NAMALWA (cell line): ENCODE measurements around the gene PIP5K1A.
A peak's percentile ranks its signal among the peaks of the same experiment; 100 is the strongest.

Experiments
- DNase-seq: peaks from one replicate; pipeline ENCODE4 v3.0.0-alpha.2; 2015; ENCODE audit warnings: low spot score

PIP5K1A gene

DNA sequence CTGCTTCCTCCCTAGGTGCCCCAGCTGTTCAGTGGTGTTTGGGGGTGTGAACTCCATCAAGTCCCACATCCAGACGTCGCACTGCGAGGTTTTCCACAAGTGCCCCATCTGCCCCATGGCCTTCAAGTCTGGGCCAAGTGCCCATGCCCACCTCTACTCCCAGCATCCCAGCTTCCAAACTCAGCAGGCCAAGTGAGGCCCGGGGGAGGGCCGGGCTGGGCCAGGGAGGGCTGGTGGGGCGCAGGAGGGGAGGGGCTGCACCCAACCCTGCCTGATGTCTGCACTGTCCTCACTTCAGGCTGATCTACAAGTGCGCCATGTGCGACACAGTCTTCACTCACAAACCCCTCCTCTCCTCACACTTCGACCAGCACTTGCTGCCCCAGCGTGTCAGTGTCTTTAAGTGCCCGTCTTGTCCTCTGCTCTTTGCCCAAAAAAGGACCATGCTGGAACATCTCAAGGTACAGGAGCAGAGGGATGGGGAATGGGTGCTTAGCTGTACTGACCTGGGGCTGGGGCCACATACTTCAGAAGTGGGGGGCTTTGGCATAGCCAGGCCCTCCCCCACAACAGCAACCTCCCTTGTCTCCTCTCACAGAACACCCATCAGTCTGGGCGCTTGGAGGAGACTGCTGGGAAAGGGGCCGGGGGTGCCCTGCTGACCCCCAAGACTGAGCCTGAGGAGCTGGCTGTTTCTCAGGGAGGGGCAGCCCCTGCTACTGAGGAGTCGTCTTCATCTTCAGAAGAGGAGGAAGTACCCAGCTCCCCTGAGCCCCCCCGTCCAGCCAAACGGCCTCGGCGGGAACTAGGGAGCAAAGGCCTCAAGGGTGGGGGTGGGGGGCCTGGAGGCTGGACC is 91.0 kb downstream of the PIP5K1A start:
- DNase-seq = no peak

DNA sequence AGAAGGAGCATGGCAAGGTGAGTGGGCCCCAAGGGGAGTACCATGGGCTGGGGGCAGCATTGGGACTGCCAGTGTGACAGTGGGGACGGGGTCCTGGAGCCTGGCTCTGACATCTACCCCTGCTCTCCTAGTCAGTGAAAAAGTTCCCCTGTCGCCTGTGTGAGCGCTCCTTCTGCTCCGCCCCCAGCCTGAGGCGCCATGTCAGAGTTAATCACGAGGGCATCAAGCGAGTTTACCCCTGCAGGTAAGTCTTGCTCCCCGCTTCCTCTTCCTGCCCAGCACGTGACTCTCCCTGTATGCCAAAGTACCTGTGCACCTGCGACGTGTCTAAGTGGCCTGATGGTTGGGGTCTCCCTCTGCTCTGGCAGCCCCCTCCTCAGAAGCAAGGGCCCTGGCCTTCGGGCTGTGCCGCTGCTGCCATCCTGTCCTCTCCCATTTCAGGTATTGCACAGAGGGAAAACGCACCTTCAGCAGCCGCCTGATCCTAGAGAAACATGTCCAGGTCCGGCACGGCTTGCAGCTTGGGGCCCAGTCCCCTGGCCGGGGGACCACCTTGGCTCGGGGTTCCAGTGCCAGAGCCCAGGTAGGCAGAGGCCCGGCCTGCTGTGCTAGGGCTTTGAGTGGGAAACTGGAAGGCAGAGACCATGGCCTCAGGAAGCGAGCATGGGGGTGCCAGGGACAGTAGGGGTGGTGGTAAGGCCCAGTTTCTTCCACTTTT is 91.8 kb downstream of the PIP5K1A start:
- no peak for DNase-seq

DNA sequence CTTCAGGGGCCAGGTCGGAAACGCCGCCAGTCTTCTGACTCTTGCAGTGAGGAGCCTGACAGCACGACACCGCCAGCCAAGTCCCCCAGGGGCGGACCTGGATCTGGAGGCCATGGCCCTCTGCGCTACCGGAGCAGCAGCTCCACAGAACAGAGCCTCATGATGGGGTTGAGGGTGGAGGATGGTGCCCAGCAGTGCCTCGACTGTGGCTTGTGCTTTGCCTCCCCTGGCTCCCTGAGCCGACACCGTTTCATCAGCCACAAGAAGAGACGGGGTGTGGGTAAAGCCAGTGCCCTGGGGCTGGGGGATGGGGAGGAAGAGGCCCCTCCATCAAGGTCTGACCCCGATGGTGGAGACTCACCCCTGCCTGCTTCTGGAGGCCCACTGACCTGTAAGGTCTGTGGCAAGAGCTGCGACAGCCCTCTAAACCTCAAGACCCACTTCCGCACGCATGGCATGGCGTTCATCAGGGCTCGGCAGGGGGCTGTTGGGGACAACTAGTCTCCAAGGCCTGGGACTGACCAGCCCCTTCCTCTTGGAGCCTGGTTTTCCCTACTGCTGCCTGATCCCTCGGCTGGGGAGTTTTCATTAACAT is 92.5 kb downstream of the PIP5K1A start:
- no peak for DNase-seq

DNA sequence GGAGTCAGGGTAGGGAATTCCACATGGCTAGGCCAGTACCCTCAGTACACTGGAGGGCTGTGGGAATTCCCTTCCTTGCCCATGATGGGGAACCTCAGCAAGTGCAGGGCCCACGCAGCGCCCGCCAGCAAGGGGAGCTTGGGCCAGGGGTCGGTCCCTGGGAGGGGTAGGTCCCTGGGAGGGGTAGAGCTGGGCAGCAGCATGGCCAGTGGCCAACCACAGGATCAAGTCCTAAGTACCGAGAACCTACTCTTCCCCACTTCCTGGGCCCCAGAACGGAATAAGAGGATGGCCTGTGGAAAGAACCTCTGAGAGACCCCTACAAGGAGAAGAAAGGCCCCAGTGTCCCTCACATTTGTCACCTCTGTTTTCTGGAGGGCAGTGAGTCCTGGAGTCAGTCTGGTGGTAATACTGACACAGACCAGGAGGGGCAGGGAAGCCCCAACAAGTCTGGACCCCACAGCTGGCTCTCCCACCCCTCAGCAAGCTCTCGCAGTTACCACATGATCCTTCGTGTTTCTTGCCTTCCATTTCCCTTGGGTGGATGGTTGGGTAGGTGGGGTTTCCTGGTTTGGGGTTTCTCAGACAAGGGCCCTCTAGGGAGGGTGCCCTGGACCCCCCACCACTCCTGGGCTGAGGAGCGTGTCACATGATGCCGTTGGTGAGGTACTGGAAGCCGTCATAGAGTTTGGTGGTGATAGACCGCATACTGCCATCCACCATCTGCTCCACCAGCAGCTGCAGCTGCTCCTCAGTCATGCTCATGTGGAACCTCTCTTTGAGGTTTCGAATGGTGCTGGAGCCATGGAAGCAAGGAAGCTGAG is 94.1 kb downstream of the PIP5K1A start:
- DNase-seq = peak; percentile 56

DNA sequence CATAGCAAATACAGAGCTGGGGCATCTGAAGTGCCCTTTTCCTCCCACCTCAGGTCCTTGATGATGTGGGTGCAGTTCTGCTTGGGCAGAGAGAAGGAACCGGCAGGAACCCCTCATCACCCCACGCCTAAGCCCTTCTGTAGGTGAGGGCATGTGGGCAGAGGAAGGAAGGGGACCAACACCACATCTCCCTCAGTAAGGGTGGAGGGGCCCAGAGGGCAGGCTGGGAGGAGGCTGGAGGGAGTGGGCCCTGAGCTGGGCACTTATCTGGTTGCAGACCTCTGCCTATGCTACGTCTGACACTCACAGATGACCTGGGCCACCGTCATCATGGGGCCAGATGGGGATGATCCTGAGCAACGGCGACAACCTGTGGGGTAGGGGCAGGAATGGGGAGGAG is 94.7 kb downstream of the PIP5K1A start:
- no peak for DNase-seq

DNA sequence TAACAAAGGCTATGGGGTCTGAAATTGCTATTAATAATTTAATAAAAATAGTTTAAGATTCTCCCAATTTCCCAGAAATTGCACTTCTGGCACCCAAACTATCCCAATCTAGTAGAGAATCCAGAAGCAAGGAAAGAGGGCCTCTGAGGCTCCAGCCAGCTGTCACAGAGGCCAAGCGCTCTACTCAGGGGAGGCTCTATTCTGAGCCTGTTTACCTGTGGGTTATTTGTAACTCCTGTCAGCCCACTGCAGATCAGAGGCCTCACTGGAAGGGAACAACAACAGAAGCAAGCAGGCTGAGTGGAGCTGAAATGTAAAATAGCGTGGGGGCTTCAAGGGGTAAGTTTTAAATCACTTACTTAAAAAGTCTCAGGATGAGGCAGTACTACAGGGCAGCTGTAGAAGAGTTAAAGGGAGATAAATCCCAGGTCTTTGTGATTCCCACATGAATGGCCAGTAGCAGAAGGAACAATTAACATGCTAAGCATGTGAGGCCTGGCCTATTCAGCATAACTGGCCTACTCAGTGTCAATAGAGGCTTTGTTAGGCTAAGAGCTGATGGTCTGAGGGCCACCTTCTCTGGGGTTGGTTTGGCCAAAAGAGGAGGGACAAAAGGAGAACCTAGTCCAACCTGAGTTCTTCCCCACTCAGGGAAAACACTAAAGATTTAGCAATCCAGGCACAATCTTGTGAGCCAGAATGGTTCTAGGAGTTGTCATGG is 96.5 kb downstream of the PIP5K1A start:
- DNase-seq = no peak
